SH-SY5Y (cell line): ENCODE data around the gene DCHS1.

Experiments used
- GATA2 ChIP-seq: IDR thresholded peaks from 2 replicates; pipeline ENCODE4 v1.6.1; 2011; ENCODE audit warnings: mild to moderate bottlenecking, low read depth, low read length
- GATA3 ChIP-seq: IDR thresholded peaks from 2 replicates; pipeline ENCODE4 v1.6.1; 2011; ENCODE audit warnings: low read depth, mild to moderate bottlenecking, low read length, moderate library complexity

DNA sequence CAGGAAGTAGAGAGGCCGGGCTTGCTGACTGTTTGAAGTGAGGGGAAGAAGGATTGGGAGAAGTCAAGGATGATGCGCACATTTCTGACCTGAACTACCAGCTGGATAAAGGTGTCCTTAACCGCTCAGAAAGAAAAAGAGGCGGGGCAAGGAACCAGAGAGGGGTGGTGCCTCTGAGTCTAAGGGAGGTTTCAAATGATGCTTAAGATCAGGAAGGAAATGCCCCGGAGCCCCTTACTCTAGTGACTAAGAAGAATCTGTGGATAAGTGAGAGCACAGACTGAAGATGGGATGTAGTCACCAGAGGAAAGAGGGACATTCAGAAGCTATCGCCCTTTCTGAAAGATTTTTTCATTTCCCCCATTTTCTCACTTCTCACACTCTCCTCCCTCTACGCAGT is 12.7 kb downstream of the DCHS1 start:
- TF ChIP-seq GATA3 (no peak), GATA2 (no peak)
